LNCaP clone FGC (cell line): ENCODE measurements around the gene INO80E.
A peak's percentile ranks its signal among the peaks of the same experiment; 100 is the strongest.

ENCODE experiments used
- DNase-seq: peaks from one replicate; pipeline ENCODE4 v3.0.0-alpha.2; 2011; ENCODE audit warnings: low read depth
- H3K4me3 ChIP-seq: 2 replicates; pipeline ENCODE4 v1.5.1; 2011; ENCODE audit warnings: mild to moderate bottlenecking, low read depth, low read length, control low read depth
- CTCF ChIP-seq: IDR thresholded peaks from 2 replicates; pipeline ENCODE4 v1.5.1; 2012; ENCODE audit warnings: mild to moderate bottlenecking; ENCODE audit not compliant: control insufficient read depth, insufficient read depth; ENCODE audit errors: extremely low read depth

Gene INO80E

DNA sequence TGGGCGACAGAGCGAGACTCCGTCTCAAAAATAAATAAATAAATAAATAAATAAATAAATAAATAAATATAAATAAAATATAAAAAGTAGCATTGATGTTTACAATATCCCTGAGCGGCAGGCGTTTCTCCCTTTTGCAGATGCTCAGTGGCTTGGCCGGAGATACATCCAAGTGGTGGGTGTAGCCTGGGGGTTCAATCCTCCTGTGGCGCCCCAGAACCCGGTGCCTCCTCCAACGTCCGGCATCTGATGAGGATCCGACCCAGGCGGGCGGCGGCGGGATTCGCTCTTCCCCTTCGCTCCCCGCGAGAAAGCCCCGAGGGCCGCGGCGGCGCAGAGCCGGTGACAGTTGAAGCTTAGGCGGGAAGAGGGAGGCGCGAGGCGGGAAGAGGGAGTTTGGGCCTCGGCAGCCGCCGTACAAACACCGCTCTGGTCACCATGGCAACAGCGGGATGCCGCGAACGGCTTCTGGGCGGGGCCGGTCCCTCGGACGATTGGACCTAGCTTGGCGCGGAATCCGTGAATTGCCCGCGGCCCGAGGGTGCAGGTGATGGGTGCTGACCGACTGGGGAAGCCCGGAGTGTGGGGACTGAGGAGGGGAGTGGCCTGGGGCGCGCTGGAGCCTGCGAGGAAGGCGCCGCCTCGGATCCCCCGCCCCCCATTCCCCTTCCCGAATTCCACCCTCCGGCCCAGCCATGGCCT is 56.8 kb downstream of the INO80E start:
- peak overlapping the region; percentile 60 for H3K4me3 ChIP-seq
- peak; percentile 78 for DNase-seq
- TF ChIP-seq CTCF: no peak

DNA sequence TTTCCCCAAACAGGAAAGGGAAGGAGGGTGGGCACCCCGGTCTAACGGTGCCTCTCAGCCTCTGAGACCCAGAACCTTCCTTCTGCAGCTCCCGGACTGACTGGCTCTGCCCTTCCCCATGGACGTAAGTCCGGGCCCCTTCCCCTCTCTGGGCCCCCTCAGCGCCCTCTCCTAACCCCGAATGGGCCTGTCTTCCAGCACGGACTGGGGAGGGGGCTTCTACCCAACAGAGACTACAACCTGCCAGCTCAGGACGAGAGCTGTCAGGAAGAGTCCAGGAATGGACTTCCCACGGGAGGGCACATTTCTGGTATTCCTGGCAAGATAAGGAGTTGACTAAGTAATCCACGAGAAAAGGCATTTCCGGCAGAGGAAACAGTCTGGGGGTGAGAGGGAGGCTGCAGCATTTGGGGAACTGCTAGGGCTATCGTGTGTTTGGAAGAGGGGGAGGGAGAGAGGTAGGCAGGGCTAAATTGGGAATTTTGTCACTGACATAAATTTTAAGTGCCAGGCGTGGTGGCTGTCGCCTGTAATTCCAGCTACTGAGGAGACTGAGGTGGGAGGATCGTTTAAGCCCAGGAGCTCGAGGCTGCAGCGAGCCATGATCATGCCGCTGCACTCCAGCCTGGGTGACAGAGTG is 57.5 kb downstream of the INO80E start:
- no peak for TF ChIP-seq CTCF
- no peak for DNase-seq
- peak overlapping the region; percentile 60 for H3K4me3 ChIP-seq

- no peak overlapping the region for H3K4me3 ChIP-seq
- no peak for DNase-seq
- no peak for TF ChIP-seq CTCF
Measured at GRCh38 chr16:30054451-30054850, 58.4 kb downstream of the INO80E start.

- peak; percentile 18; the same call in 1 of the 2 replicates for TF ChIP-seq CTCF
- no peak for DNase-seq
- H3K4me3 ChIP-seq: no peak overlapping the region
Measured at GRCh38 chr16:30054959-30055553, 59.0 kb downstream of the INO80E start.
